GM11168 (cell line): ENCODE measurements around the gene TSFM.

ENCODE experiments used
- in situ Hi-C: fragments of 300-500 bp; cut with MboI; formaldehyde crosslinking; loops from one replicate; pipeline ENCODE4 v1.12.0; 2022; ENCODE audit warnings: low sequenced_read_pairs; ENCODE audit not compliant: unreplicated experiment

TSFM gene

GRCh38 chr12:57745485-57745881 is 37.1 kb upstream of the TSFM start:
- in situ Hi-C loops, result no loop called here

DNA sequence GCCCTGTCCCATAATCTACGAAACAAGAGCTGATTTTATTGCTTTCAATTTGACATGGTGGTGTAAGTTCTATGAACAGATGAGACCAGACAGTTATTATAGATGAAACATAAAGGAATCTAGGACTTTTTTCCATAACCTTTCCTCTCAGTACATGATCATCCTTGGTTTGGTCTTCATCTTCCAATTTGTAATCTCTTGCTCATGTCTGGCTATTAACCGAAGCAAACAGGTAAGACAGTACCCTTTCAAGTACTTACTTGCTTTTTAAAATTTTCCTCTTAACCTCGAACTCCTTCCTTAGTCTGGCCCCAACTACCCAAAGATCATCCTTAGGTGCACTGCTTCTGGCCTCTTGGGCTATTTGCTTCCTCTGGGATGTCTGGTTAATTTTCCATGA is 36.6 kb upstream of the TSFM start:
- in situ Hi-C loops, result no loop called here

DNA sequence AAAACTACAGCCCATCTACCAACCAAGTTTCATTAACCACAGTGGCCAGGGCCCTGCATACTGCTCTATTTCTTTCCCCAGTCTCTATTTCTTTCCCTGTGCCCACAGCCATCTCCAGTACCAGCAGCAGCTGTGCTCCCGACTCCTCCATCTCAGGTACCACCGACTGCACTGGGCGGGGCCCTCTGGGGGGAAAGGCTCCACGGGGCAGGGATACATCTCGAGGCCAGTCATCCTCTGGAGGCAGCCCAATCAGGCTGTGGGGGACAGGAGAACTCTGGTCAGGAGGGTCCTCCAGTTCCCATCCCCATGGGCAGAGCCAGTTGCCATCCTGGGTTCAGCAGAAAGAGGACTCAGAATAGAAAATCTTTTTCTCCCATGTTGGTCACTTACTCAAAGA is 33.5 kb upstream of the TSFM start:
- in situ Hi-C loops, result no loop called here

DNA sequence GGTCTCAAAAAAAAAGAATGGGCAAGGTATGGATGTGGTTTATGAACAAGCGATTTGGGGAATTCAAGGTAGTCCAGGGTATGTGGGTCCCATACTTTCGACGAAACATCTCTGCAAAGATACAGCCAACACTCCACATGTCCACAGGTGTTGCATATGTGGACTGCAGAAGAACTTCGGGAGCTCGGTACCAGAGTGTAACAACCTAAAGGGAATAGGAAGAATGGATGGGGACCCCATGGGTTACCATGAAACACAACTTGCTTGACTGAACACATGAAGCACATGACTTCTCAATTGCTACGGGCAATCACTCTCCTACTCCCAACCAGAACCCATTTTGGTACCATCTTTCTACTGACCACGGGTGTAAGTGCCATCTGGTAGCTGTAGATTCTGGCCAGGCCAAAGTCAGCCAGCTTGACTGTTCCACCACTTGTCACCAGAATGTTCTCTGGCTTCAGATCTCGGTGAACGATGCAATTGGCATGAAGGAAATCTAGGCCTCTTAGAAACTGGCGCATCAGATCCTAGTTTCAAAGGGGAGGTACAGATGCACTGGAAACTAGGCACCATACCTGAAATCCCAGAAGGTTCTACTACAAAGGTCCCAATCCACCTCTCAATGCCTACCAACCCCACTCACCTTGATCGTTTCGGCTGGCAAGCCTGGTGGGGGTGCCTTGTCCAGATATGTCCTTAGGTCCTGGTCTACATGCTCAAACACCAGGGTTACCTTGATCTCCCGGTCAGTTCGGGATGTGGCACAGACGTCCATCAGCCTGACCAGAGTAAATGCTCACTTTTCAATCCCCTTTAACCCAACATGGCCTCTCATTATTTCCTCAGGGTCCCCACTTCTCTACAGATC is 31.8 kb upstream of the TSFM start:
- in situ Hi-C loops, result no loop called here

DNA sequence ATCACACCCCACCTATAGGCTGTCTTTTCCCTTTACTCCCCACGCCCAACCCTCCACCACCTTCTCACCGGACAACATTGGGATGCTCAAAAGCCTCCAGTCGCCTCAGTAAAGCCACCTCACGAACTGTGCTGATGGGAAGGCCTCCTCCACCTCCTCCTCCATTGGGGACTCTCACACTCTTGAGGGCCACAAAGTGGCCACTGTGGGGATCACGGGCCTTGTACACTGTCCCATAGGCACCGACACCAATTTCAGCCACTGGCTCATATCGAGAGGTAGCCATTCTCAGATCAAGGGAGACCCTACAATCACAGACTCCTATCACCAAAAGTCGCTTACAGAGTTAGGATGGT is 31.2 kb upstream of the TSFM start:
- in situ Hi-C loops, result no loop called here

DNA sequence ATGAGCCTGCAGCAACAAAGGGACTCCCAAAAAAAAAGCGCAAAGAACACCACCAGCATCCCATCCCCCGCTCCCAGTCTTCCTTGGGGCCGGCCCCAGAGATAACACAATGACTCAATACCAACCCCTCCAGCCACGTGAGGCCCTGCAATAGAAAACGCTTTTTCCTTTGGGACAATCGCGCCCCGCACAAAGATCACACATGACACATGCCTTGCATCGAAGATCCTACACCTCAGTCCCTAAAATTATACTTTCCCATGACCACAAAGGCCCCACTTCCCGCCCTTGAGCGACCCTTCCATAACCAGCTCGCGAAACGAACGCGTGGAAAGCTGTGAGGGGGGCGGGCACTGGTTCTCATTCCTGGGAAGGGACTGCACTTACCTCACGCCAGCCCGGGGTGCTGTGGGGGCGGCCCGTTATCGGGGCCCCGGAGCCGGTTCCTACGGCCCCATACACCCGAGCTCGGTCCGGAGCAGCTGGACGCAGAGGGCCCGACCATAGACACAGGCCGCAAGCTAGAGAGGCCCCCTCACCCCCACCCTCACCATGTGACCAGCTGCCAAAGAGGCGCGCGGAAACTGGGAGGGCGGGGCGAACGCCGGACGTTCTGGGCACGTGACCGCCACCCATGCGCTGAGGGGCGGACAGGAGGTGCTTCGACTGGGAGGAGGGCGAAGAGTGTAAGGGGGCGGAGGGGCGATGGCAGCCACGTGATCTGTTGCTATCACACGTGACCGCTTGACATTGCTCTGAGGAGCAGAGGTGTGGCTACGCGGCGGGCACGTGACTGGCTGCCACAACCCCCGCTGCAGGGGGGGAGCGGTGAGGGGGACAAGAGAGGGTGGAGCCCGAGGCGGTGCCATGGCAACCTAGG is 30.6 kb upstream of the TSFM start, which contains the start of gene CDK4:
Gene CDK4, minus strand, starts transcription at position 523 of the 880 bp plus-strand sequence. CDS start 593 bp downstream, outside the sequence.
- in situ Hi-C loops, result no loop called here

DNA sequence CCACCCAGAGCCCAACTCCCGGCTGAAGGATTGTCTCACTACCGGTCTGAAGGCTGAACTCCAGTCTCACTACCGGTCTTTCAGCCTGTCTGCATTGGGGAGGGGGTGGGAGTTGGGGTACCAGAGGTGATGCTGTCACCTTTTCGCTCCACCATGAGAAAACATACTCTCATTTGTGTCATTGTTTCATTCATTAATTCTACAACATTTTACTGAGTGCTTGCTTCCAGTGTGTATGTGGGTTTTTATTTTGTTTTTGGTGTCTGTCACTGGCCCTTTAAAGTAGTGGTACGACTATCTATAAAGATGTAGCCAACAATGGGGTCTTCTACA is 30.0 kb upstream of the TSFM start:
- in situ Hi-C loops, result no loop called here

GRCh38 chr12:57753756-57754337 is 28.7 kb upstream of the TSFM start:
- in situ Hi-C loops, result no loop called here

DNA sequence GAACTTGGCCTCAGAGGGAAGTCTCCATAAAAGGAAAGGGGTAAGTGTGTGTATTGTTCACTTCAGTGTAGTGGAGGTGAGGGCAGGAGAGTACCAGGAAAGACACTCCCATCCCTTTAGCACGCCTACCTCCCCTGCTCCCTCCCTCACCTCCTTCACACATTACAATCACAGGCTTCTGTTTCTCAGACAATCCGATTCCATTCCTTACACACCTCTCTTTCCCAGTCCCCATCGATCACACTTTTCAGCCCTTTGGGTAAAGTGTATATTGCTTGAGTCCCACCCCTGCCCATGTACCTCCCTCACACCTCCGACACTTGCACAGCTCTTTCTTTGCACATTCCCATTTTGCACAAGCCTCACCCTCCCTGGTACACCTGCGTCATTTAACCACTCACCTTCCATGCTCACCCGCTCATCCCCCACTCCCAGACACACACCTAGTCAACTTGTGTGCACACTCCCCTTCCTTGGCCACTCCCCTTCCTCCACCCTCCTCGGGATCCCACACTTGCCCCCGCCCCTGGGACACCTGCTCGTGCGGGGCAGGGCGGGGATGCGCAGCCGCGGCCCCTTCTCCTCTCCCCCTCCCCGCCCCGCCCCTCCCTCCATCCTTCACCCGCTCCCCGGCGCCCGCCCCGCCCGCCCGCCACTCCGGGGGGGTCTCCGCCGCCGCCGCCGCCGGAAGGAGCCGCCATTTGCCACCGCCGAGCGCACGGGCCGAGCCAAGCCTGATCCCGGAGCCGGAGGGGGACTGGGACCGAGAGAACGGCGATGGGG is 28.0 kb upstream of the TSFM start, which contains the start of gene MARCHF9:
Gene MARCHF9, plus strand, starts transcription at position 693 of the 783 bp plus-strand sequence. CDS start 426 bp downstream, outside the sequence.
- in situ Hi-C loops, result no loop called here

DNA sequence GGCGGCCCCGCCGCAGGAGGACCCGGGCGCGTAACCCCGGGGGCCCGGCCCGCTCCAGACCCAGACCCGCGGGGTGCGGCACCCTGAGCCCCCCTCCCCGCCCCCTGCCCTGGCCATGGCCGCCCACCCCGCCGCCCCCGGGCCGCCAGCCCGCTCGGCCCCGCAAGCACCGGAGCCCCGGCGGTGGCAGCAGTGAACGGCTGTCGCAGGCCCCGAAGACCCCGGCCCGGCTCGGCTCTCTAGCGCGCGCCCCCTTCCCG is 27.5 kb upstream of the TSFM start:
- in situ Hi-C loops, result no loop called here

GRCh38 chr12:57755454-57756372 is 26.9 kb upstream of the TSFM start:
- in situ Hi-C loops, result no loop called here

- in situ Hi-C loops, result no loop called here
These were observed 25.9 kb upstream of the TSFM start for GRCh38 chr12:57756406-57757341.

- in situ Hi-C loops, result no loop called here
These were observed 24.8 kb upstream of the TSFM start for GRCh38 chr12:57757771-57758170.

DNA sequence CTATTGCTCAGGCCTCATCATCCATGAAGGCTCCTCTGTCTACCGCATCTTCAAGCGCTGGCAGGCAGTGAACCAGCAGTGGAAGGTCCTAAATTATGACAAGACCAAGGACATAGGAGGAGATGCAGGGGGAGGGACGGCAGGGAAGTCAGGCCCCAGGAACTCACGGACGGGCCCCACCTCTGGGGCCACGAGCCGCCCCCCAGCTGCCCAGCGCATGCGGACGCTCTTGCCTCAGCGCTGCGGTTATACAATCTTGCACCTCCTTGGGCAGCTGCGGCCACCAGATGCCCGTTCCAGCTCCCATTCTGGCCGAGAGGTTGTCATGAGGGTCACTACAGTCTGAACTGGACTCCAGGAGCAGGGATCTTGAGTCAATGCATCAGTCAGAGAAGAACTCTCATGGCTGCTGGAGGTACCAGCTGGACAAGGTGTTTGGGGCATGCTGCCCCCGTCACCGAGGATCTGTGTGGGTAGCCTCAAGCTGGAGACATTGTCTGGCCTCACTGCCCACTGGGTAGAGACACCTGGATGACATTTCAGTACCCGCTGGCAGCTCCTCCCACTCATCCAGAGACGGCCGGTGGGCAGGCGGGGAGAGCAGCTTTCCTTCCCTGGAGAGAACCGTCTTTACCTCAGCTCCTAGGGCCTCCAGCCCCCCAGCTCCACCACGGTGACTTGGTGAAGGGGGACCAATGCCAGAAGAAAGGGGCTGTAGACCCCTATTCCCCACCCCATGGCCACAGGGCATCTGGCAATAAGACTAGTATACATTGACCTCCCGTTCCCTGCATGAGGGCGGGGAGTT is 23.8 kb upstream of the TSFM start:
- in situ Hi-C loops, result no loop called here

DNA sequence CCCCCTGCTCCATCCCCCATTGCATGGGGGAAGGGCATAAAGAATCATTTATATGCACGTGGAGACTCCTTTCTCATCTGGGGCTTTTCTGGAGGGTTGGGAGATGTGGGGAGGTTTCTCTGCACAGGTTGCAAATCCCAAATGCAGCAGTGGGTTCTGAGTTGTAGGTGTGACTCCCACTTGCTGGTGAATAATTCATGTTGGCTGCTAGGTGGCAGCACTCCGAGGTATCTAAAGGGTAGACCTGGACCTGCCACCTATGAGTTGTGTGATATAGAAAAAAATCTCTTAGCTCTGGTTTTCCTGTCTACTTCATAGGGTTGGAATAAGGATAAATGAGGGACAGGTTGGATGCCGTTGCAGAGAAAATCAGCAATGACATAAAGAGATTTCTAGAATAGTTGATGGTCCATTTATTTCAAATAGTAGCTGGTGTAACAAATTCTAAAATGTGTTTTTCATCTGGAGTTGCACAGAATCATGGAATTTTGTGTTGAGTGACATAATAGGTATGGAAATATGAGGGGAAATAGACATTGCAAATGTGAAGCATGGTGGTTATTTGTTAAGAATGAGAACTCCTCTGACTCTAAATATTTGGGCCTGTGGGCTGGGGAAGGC is 23.1 kb upstream of the TSFM start:
- in situ Hi-C loops, result no loop called here

DNA sequence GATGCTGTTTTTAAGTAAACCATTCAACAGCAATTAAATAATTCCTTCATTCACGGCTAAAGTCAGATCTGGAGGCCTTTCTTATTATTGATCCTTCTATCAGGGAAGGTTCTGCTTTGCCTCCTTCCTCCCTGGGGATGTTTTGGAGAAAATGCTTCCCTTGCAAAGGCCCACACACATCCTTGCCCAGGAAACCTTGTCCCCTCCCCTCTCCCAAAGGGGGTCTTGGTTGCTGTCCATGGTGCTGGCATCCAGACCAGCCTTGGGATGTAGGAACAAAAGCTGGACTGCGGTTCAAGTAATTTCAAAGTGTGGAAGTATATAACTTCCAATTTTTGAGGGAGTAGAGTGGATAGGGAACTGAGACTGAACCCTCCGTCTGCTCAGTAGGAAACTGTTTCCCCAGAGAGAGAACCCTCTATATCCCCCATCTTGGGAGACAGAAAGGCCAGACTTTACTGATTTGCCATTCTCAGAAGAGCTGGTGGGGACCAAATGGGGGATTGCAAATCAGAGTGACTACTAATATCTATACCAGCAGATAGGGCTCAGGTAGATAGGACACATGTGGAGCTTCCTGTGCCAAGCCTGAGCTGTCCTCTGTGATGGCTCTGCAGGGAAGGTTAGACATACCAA is 22.1 kb upstream of the TSFM start:
- in situ Hi-C loops, result no loop called here
